ENCODE measurements around the gene MICOS13. TPM values are rescaled to one million over a fixed set of nuclear protein-coding genes. Genes with fewer than 3 reads are reported as not detected.

Gene MICOS13
- polyA plus RNA-seq, 1 experiment: 67.8 TPM

- ChIA-PET POLR2A (no interaction called here), CTCF (interaction anchor here (2.5 kb wide), 1 partner anchor 9 kb away, joined by 7 read pairs; the partner anchor contains the start of gene RPL36)
- TF ChIP-seq CTCF (IDR thresholded peaks at IDR 0.05; ENCODE audit: insufficient read depth, low read depth, low read length): no peak
- Histone ChIP-seq H3K36me3 (ENCODE audit: control insufficient read depth, insufficient read depth, low read length) (peaks cover 56% of the 10 kb centered on the region), H3K27me3 (ENCODE audit: control insufficient read depth, insufficient read depth, low read length) (no peaks in the 10 kb centered on the region), H3K4me3 (ENCODE audit: low read depth, low read length) (no peak overlapping the region)
- no peak for DNase-seq (ENCODE audit: low read depth)
Observed at GRCh38 chr19:5698635-5699422, 18.5 kb upstream of the MICOS13 start.

DNA sequence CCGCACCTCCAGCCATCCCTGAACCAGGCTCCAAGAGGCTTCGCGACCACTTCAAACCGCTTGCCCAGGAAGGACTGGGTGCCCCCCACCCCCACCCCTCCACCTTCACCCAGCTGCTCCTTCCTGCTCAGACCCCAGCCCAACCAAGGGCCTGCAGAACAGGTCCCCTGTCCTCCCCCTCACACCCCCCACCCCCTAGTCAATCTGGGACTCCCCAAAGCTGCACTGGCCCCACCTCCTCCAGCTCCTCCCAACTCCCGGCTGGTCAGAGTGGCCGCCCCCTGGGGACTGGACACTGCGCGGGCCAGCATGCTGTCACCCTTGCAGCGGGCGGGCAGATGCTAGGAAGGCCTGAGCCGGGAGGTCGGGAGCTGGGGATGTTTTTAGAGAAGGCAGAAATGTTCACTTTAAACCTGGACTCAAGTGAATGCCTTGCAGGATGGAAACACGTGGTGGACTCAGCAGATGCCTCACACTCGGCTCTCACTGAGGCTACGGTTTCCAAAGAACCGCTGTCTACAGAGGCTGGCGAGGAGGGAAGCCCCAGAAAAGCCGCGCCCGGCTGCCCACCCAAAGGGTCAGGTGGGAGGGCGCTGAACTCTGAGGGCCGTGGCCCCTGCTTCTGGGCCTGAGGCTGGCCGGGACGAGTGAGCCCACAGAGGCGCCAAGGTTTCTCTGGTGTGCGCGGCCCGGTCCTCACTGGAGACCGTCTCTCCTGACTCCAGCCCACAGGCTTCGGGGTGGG is 17.7 kb upstream of the MICOS13 start:
- ChIA-PET POLR2A (no interaction called here), CTCF (interaction anchor here (2.5 kb wide), 1 partner anchor 8 kb away, joined by 7 read pairs; the partner anchor contains the start of gene RPL36)
- peaks cover 56% of the 10 kb centered on the region for H3K36me3 ChIP-seq (ENCODE audit: control insufficient read depth, insufficient read depth, low read length)

GRCh38 chr19:5697022-5697889 is 16.9 kb upstream of the MICOS13 start:
- Histone ChIP-seq H3K36me3 (ENCODE audit: control insufficient read depth, insufficient read depth, low read length) (peaks cover 63% of the 10 kb centered on the region), H3K27me3 (ENCODE audit: control insufficient read depth, insufficient read depth, low read length) (no peaks in the 10 kb centered on the region), H3K4me3 (ENCODE audit: low read depth, low read length) (no peak overlapping the region)
- no peak for DNase-seq (ENCODE audit: low read depth)
- ChIA-PET CTCF (no interaction called here), POLR2A (no interaction called here)
- no peak for TF ChIP-seq CTCF (IDR thresholded peaks at IDR 0.05; ENCODE audit: insufficient read depth, low read depth, low read length)

More for the DNA sequence above, 17.7 kb upstream of the MICOS13 start:
- no peaks in the 10 kb centered on the region for H3K27me3 ChIP-seq (ENCODE audit: control insufficient read depth, insufficient read depth, low read length)
- no peak overlapping the region for H3K4me3 ChIP-seq (ENCODE audit: low read depth, low read length)
- TF ChIP-seq CTCF (IDR thresholded peaks at IDR 0.05; ENCODE audit: insufficient read depth, low read depth, low read length): no peak
- no peak for DNase-seq (ENCODE audit: low read depth)

DNA sequence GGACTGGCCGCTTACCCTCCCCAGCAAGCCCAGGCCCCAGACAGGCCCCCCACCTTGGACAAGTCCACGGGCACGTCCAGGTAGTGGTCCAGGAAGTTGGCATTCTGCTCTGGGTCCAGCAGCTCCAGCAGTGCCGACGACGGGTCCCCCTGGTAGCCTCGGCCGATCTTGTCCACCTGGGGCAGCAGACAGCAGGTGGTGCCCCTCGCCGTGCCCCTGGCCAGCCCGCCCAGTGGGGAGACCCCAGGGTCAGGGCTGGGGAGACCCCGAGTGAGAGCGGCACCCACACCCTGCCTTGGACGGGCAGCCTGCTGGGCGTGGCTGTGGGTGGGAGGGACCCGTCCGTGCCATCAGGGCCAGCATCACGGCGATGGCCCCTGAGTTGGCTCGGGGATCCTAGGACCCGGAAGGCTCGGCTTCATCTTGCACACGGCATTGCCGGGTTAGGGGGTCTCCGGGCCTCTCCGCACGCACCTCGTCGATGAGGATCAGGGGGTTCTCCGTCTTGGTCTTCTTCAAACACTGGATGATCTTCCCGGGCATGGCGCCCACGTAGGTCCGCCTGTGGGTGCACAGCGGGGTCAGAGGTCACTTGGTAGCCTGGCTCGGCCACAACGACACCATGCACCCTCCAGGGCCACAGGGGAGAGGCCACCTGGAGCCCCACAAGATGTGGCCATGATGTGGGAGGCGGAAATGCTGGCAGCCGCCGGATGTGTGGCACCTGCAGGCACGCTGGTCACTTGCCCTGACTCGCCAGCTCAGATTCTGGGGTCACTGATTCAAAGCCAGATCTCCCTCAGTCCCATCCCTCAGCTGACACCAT is 16.1 kb upstream of the MICOS13 start:
- DNase-seq (ENCODE audit: low read depth): no peak
- Histone ChIP-seq H3K4me3 (ENCODE audit: low read depth, low read length) (no peak overlapping the region), H3K27me3 (ENCODE audit: control insufficient read depth, insufficient read depth, low read length) (no peaks in the 10 kb centered on the region), H3K36me3 (ENCODE audit: control insufficient read depth, insufficient read depth, low read length) (peaks cover 71% of the 10 kb centered on the region)
- ChIA-PET CTCF (no interaction called here), POLR2A (no interaction called here)
- TF ChIP-seq CTCF (IDR thresholded peaks at IDR 0.05; ENCODE audit: insufficient read depth, low read depth, low read length): no peak

All from BJ (cell line).